Measurements from ENCODE around the gene SMG9. TPM values are rescaled to one million over a fixed set of nuclear protein-coding genes. Genes with fewer than 3 reads are reported as not detected.

The SMG9 gene
- total RNA-seq, 1 experiment from 2014 or later: 52.2 TPM

DNA sequence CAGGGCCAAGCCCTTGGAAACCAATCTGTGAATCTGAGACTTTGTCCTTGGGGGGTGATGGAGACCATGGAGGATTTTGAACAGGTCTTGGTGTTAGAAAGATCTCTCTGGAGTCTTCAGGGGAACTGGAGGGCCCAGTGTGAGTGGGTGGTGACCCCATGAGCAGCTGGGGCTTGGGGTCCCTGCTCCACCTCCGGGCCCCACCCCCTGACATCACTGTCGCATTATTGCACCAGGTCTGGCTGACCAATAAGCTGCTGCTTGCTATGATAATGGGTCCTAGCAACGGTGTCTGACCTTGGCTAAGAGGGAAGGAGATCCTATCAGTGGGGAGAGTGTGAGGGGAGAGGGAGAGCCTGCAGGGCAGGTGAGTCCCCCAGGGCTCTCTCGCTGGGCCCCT lies 39.0 kb downstream of the SMG9 start, which contains the start of gene IRGC:
IRGC (plus strand) TSS at position 301 of the 400 bp plus-strand sequence. CDS start 2,483 bp downstream, outside the sequence.
- no peak within 1 kb of the TSS for H3K4ac ChIP-seq (ENCODE audit: low read depth, low read length)
- H2BK120ac ChIP-seq (ENCODE audit: low read depth, low read length, poor library complexity, severe bottlenecking): no peak within 1 kb of the TSS
- no CpG with 5 or more reads among the region's 4 CpGs for WGBS (ENCODE audit: extremely low coverage, insufficient read length, low lambda C conversion rate)
- H2AK5ac ChIP-seq (ENCODE audit: insufficient read length, low read length): no peak within 1 kb of the TSS
- H3K9ac ChIP-seq (ENCODE audit: extremely low read depth, insufficient read length, low read length): no peak within 1 kb of the TSS
- no peak within 1 kb of the TSS for H4K8ac ChIP-seq (replicated peaks; ENCODE audit: insufficient read length, low read depth, low read length)
- no peak within 1 kb of the TSS for H4K5ac ChIP-seq (ENCODE audit: insufficient read length, low read depth, low read length)
- peaks cover 9% of the 10 kb centered on the region for H3K27me3 Mint-ChIP-seq (ENCODE audit: low read depth)
- no peak within 1 kb of the TSS; a peak in 1 of 5 replicates for H3K4me3 Mint-ChIP-seq
- H2BK20ac ChIP-seq (ENCODE audit: low read depth, low read length, poor library complexity, severe bottlenecking): no peak within 1 kb of the TSS
- H3K18ac ChIP-seq (ENCODE audit: insufficient read length, low read depth, low read length): no peak within 1 kb of the TSS
- DNase-seq: no peak
- no peak within 1 kb of the TSS for H3K23ac ChIP-seq (ENCODE audit: insufficient read length, low read depth, low read length)
- H3K27ac ChIP-seq (ENCODE audit: insufficient read length, low read depth, low read length): no peak within 1 kb of the TSS
- no peaks in the 10 kb centered on the region for H3K27me3 ChIP-seq (ENCODE audit: insufficient read depth, low read length)
- H2BK12ac ChIP-seq (ENCODE audit: insufficient read length, low read depth, low read length): no peak within 1 kb of the TSS
- no peaks in the 10 kb centered on the region for H3K23me2 ChIP-seq (ENCODE audit: insufficient read length, low read depth, low read length, poor library complexity, severe bottlenecking)
- H3K14ac ChIP-seq (ENCODE audit: insufficient read depth, low read length): no peak within 1 kb of the TSS
- H4K91ac ChIP-seq (ENCODE audit: insufficient read length, low read depth, low read length): no peak within 1 kb of the TSS
- peak within 1 kb of the TSS in 1 of 3 experiments; percentile 94; a peak in 1 of 7 replicates for H3K27ac Mint-ChIP-seq
- no peaks in the 10 kb centered on the region for H3K9me3 Mint-ChIP-seq
- no peak within 1 kb of the TSS for H2BK15ac ChIP-seq (ENCODE audit: low read depth, low read length)
- H3K36me3 Mint-ChIP-seq (ENCODE audit: insufficient read depth in 1 of 3, low read depth in 3 of 3): no peaks in the 10 kb centered on the region
- H3K79me1 ChIP-seq (ENCODE audit: insufficient read depth, low read depth, low read length, poor library complexity, severe bottlenecking): no peaks in the 10 kb centered on the region
- H2BK5ac ChIP-seq (ENCODE audit: insufficient read length, low read length): no peak within 1 kb of the TSS
- no peaks in the 10 kb centered on the region for H3K4me1 ChIP-seq (ENCODE audit: insufficient read depth, low read length)
- TF ChIP-seq CTCF (conservative IDR thresholded peaks at IDR 0.05): no peak
- H3K79me2 ChIP-seq (ENCODE audit: insufficient read depth, low read length): no peaks in the 10 kb centered on the region
- no peaks in the 10 kb centered on the region for H3K9me3 ChIP-seq (ENCODE audit: control insufficient read depth, low read depth, low read length)
- peaks cover 6 to 16% of the 10 kb centered on the region in 2 experiments; a peak in 3 of 4 replicates for H3K4me1 Mint-ChIP-seq
- H4K20me1 ChIP-seq (ENCODE audit: control insufficient read depth, insufficient read depth, insufficient read length): no peaks in the 10 kb centered on the region
- H3K4me2 ChIP-seq (ENCODE audit: insufficient read depth, insufficient read length, low read length): no peak within 1 kb of the TSS
- no peak within 1 kb of the TSS for H3T11ph ChIP-seq (ENCODE audit: low read length)
- no peak within 1 kb of the TSS for H2AFZ ChIP-seq (ENCODE audit: low read length)
- H3K56ac ChIP-seq (ENCODE audit: insufficient read length, low read depth, low read length): no peak within 1 kb of the TSS

All from H9 (cell line).